Cardiac muscle cell (in vitro differentiated cells and primary cell): ENCODE results near the gene ZNF536. TPM values are rescaled to one million over a fixed set of nuclear protein-coding genes. Genes with fewer than 3 reads are reported as not detected.

ENCODE experiments used
- DNase-seq, 2 donors: peaks; one replicate each; pipeline versions ENCODE4 v3.0.0 to v3.0.0-alpha.2; 2010 to 2017; ENCODE audit warnings: low read depth in 1 of 2, low spot score in 1 of 2
- H3K27ac ChIP-seq: fragments of 200-600 bp; sonication (generic); 2 replicates; pipeline ENCODE4 v1.5.1; 2016
- H3K27me3 ChIP-seq: fragments of 200-600 bp; sonication (generic); 2 replicates; pipeline ENCODE4 v1.6.0; 2016; ENCODE audit warnings: control low read depth
- H3K36me3 ChIP-seq: fragments of 200-600 bp; sonication (generic); 2 replicates; pipeline ENCODE4 v1.5.1; 2016; ENCODE audit warnings: control low read depth
- H3K4me1 ChIP-seq: fragments of 200-600 bp; sonication (generic); 2 replicates; pipeline ENCODE4 v1.8.1; 2017; ENCODE audit warnings: low read depth, mild to moderate bottlenecking, mixed run types
- H3K4me3 ChIP-seq: fragments of 200-600 bp; sonication (generic); 2 replicates; pipeline ENCODE4 v1.5.1; 2016; ENCODE audit warnings: mild to moderate bottlenecking
- H3K9me3 ChIP-seq: fragments of 200-600 bp; sonication (generic); 2 replicates; pipeline ENCODE4 v1.5.1; 2017; ENCODE audit warnings: low read depth, mild to moderate bottlenecking, control low read depth
- CTCF ChIP-seq: IDR thresholded peaks from 2 replicates; pipeline ENCODE4 v1.5.1; 2012; ENCODE audit warnings: low read depth, mild to moderate bottlenecking, low read length
- polyA plus RNA-seq: library from polyadenylated mRNA; unstranded; fragments of >200 nt; fragmentation: Nextera tagmentation; extraction: Ambion mirVana; gene quantifications from 2 replicates; pipeline ENCODE4 v1.2.1, GENCODE V29; 2016
- total RNA-seq: library from RNA; depleted of rRNA; stranded (reverse); fragments of >200 nt; gene quantifications from 2 replicates; pipeline ENCODE4 v1.2.3, GENCODE V29; 2016

ZNF536 gene
- total and polyA plus RNA-seq, 2 experiments from 2014 or later = 0.12 to 0.39 TPM

DNA sequence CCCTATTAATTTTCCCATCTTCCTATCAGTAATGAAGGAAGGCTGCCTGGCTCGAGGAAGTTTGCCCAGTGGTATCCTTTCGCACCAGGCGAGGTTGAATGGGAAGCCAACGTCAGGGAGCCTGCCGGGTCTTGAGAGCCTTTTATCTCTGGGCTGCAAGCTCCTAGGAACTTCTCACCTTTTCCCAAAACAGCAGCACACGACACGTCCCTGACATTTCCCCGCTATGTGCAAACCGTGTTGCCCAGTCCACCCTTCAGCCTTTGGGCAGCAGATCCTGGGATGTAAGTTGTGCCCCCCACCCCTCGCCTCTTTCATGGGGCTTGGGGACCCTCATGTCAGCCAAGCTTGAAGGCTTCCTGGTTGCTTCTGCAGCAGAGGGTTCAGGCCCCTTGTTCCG is 179.1 kb downstream of the ZNF536 start:
- no peak for DNase-seq
- TF ChIP-seq CTCF = no peak
- Histone ChIP-seq H3K36me3 (no peaks in the 10 kb centered on the region), H3K4me1 (peaks cover 4% of the 10 kb centered on the region), H3K4me3 (no peak overlapping the region), H3K27ac (no peak overlapping the region), H3K27me3 (no peaks in the 10 kb centered on the region), H3K9me3 (no peaks in the 10 kb centered on the region)

GRCh38 chr19:30552593-30552992 is 180.4 kb downstream of the ZNF536 start:
- no peaks in the 10 kb centered on the region for H3K36me3 ChIP-seq
- H3K4me1 ChIP-seq = peaks cover 4% of the 10 kb centered on the region
- no peak for TF ChIP-seq CTCF
- H3K27ac ChIP-seq = no peak overlapping the region
- H3K9me3 ChIP-seq = no peaks in the 10 kb centered on the region
- H3K4me3 ChIP-seq = no peak overlapping the region
- no peak for DNase-seq
- H3K27me3 ChIP-seq = no peaks in the 10 kb centered on the region

GRCh38 chr19:30555075-30555790 is 183.0 kb downstream of the ZNF536 start:
- Histone ChIP-seq H3K4me1 (peaks cover 4% of the 10 kb centered on the region), H3K36me3 (no peaks in the 10 kb centered on the region), H3K4me3 (no peak overlapping the region), H3K27ac (no peak overlapping the region), H3K9me3 (no peaks in the 10 kb centered on the region), H3K27me3 (peaks cover 5% of the 10 kb centered on the region)
- no peak for DNase-seq
- no peak for TF ChIP-seq CTCF

DNA sequence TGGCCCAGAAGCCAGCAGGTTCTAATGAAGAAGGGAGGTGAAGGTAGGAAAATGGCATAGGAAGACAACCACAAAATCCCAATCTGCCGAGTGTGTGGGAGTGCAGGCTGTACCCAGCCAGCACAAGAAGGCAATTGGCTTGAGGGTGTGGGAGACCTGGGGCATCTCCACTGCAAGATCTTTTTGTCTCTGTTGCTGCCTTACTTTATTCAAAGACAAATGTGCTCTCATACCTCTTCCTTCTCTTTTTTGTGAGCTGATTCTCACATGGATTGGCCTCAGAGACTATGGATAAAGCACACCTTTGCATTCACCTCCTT is 183.6 kb downstream of the ZNF536 start:
- TF ChIP-seq CTCF = no peak
- no peaks in the 10 kb centered on the region for H3K9me3 ChIP-seq
- peaks cover 2% of the 10 kb centered on the region for H3K4me1 ChIP-seq
- DNase-seq = no peak
- no peak overlapping the region for H3K27ac ChIP-seq
- H3K27me3 ChIP-seq = peaks cover 5% of the 10 kb centered on the region
- H3K4me3 ChIP-seq = no peak overlapping the region
- no peaks in the 10 kb centered on the region for H3K36me3 ChIP-seq

GRCh38 chr19:30556230-30556711 is 184.1 kb downstream of the ZNF536 start:
- TF ChIP-seq CTCF = no peak
- H3K4me1 ChIP-seq = no peaks in the 10 kb centered on the region
- H3K36me3 ChIP-seq = no peaks in the 10 kb centered on the region
- no peak for DNase-seq
- H3K9me3 ChIP-seq = no peaks in the 10 kb centered on the region
- H3K27me3 ChIP-seq = peaks cover 5% of the 10 kb centered on the region
- no peak overlapping the region for H3K27ac ChIP-seq
- H3K4me3 ChIP-seq = no peak overlapping the region
